Measurements from ENCODE around the gene ESYT3. TPM values are rescaled to one million over a fixed set of nuclear protein-coding genes. Genes with fewer than 3 reads are reported as not detected.

Gene ESYT3
- total and polyA plus RNA-seq, 4 donors = under 0.01 to 0.07 (median 0.05) TPM

DNA sequence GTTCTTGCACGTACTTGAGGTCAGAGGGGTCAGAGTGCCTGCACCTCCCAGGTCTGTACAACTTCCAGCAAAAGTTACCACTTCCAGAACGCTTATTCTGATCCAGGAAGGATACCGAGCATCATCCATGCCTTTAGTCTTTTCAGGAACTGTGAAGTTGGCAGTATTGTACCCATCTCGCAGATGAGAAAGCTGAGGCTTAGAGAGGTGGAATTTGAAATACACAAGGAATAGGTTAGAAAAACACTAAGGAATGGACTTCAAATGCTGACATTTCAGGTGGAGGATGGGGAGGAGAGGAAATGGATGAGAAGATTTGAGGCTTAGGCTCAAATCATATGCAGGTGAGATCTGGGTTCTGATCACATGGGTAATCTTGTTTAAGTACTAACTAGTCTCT, 11.2 kb downstream of the ESYT3 start:
- no peak overlapping the region for H3K9ac ChIP-seq (ENCODE audit: low read depth in 1 of 2, low read length in 2 of 2)
- H3K27me3 ChIP-seq (ENCODE audit: control insufficient read depth in 4 of 4, insufficient read depth in 4 of 4, low read length in 3 of 4) = no peaks in the 10 kb centered on the region
- no peak for DNase-seq (ENCODE audit: low spot score)
- no peaks in the 10 kb centered on the region for H3K4me1 ChIP-seq (ENCODE audit: control insufficient read depth in 4 of 4, insufficient read depth in 4 of 4, low read length in 3 of 4)
- H3K9me3 ChIP-seq (ENCODE audit: control insufficient read depth in 4 of 4, low read length in 3 of 4) = no peaks in the 10 kb centered on the region
- TF ChIP-seq, protein P1, sequence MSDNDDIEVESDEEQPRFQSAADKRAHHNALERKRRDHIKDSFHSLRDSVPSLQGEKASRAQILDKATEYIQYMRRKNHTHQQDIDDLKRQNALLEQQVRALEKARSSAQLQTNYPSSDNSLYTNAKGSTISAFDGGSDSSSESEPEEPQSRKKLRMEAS (IDR thresholded peaks at IDR 0.05) = no peak
- TF ChIP-seq HNF4G (IDR thresholded peaks at IDR 0.05) (no peak), YY1 (IDR thresholded peaks at IDR 0.05) (no peak), TAF1 (conservative IDR thresholded peaks at IDR 0.05) (no peak), SP1 (IDR thresholded peaks at IDR 0.05) (no peak), EGR1 (IDR thresholded peaks at IDR 0.05; ENCODE audit: low read depth in 2 of 2) (no peak), GABPA (IDR thresholded peaks at IDR 0.05 in 1 of 2, conservative IDR thresholded peaks at IDR 0.05 in 1 of 2) (no peak), RAD21 (IDR thresholded peaks at IDR 0.05) (no peak), NR2F2 (IDR thresholded peaks at IDR 0.05) (no peak)
- TF ChIP-seq, protein P2, sequence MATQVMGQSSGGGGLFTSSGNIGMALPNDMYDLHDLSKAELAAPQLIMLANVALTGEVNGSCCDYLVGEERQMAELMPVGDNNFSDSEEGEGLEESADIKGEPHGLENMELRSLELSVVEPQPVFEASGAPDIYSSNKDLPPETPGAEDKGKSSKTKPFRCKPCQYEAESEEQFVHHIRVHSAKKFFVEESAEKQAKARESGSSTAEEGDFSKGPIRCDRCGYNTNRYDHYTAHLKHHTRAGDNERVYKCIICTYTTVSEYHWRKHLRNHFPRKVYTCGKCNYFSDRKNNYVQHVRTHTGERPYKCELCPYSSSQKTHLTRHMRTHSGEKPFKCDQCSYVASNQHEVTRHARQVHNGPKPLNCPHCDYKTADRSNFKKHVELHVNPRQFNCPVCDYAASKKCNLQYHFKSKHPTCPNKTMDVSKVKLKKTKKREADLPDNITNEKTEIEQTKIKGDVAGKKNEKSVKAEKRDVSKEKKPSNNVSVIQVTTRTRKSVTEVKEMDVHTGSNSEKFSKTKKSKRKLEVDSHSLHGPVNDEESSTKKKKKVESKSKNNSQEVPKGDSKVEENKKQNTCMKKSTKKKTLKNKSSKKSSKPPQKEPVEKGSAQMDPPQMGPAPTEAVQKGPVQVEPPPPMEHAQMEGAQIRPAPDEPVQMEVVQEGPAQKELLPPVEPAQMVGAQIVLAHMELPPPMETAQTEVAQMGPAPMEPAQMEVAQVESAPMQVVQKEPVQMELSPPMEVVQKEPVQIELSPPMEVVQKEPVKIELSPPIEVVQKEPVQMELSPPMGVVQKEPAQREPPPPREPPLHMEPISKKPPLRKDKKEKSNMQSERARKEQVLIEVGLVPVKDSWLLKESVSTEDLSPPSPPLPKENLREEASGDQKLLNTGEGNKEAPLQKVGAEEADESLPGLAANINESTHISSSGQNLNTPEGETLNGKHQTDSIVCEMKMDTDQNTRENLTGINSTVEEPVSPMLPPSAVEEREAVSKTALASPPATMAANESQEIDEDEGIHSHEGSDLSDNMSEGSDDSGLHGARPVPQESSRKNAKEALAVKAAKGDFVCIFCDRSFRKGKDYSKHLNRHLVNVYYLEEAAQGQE (IDR thresholded peaks at IDR 0.05) = no peak
- no peak overlapping the region for H3K4me3 ChIP-seq (ENCODE audit: low read depth in 1 of 3, low read length in 3 of 3)
- no peaks in the 10 kb centered on the region for H3K36me3 ChIP-seq (ENCODE audit: control insufficient read depth in 4 of 4, insufficient read depth in 3 of 4, low read depth in 1 of 4, low read length in 3 of 4)
- WGBS = 86% methylated on average over 4 of the region's 4 CpGs
- H3K27ac ChIP-seq (ENCODE audit: low read depth in 1 of 2, low read length in 2 of 2) = no peak overlapping the region

DNA sequence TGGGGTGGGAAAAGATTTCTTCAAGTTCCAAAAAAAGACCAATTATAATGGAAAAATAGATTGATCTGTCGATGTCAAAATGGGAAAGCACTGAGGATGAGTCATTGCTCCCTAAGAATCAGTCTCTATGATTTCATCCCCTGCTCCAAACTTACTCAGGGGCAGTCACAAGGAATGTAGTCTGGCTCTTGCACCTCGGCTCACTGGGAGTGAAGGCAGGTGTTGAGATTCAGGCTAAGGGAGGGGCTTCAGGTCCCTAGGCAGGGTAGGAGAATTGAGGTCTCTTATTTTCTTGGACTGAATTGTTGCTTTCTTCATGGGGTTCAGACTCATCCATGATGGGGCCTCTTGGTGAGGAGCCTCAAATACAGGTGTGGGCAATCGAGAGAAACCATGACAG, 14.2 kb downstream of the ESYT3 start:
- Histone ChIP-seq H3K4me1 (ENCODE audit: control insufficient read depth in 4 of 4, insufficient read depth in 4 of 4, low read length in 3 of 4) (no peaks in the 10 kb centered on the region), H3K4me3 (ENCODE audit: low read depth in 1 of 3, low read length in 3 of 3) (no peak overlapping the region), H3K9me3 (ENCODE audit: control insufficient read depth in 4 of 4, low read length in 3 of 4) (no peaks in the 10 kb centered on the region), H3K27ac (ENCODE audit: low read depth in 1 of 2, low read length in 2 of 2) (no peak overlapping the region), H3K36me3 (ENCODE audit: control insufficient read depth in 4 of 4, insufficient read depth in 3 of 4, low read depth in 1 of 4, low read length in 3 of 4) (no peaks in the 10 kb centered on the region), H3K27me3 (ENCODE audit: control insufficient read depth in 4 of 4, insufficient read depth in 4 of 4, low read length in 3 of 4) (no peaks in the 10 kb centered on the region), H3K9ac (ENCODE audit: low read depth in 1 of 2, low read length in 2 of 2) (no peak overlapping the region)
- 90% methylated on average over 3 of the region's 3 CpGs for WGBS
- no peak for DNase-seq (ENCODE audit: low spot score)
- TF ChIP-seq FOXA1 (IDR thresholded peaks at IDR 0.05) = no peak
- TF ChIP-seq, protein P3, sequence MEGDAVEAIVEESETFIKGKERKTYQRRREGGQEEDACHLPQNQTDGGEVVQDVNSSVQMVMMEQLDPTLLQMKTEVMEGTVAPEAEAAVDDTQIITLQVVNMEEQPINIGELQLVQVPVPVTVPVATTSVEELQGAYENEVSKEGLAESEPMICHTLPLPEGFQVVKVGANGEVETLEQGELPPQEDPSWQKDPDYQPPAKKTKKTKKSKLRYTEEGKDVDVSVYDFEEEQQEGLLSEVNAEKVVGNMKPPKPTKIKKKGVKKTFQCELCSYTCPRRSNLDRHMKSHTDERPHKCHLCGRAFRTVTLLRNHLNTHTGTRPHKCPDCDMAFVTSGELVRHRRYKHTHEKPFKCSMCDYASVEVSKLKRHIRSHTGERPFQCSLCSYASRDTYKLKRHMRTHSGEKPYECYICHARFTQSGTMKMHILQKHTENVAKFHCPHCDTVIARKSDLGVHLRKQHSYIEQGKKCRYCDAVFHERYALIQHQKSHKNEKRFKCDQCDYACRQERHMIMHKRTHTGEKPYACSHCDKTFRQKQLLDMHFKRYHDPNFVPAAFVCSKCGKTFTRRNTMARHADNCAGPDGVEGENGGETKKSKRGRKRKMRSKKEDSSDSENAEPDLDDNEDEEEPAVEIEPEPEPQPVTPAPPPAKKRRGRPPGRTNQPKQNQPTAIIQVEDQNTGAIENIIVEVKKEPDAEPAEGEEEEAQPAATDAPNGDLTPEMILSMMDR (IDR thresholded peaks at IDR 0.05; ENCODE audit: low read depth, low read length, missing input control) = no peak
- no peak for TF ChIP-seq TAF1 (conservative IDR thresholded peaks at IDR 0.05)
- no peak for TF ChIP-seq JUND (IDR thresholded peaks at IDR 0.05)
- no peak for TF ChIP-seq EGR1 (IDR thresholded peaks at IDR 0.05; ENCODE audit: low read depth in 2 of 2)
- no peak for TF ChIP-seq NR2F2 (IDR thresholded peaks at IDR 0.05)
- TF ChIP-seq RXRA (IDR thresholded peaks at IDR 0.05) = no peak
- no peak for TF ChIP-seq HNF4A (conservative IDR thresholded peaks at IDR 0.05)
- no peak for TF ChIP-seq HNF4G (IDR thresholded peaks at IDR 0.05)

Measured in liver (tissue), 9 donors.